NCI-H82 (cell line): Measurements from ENCODE around the gene SLC12A7.

Experiments
- DNase-seq: peaks from one replicate; lab custom pipeline; 2025; lab: John Stamatoyannopoulos, UW

The SLC12A7 gene

DNA sequence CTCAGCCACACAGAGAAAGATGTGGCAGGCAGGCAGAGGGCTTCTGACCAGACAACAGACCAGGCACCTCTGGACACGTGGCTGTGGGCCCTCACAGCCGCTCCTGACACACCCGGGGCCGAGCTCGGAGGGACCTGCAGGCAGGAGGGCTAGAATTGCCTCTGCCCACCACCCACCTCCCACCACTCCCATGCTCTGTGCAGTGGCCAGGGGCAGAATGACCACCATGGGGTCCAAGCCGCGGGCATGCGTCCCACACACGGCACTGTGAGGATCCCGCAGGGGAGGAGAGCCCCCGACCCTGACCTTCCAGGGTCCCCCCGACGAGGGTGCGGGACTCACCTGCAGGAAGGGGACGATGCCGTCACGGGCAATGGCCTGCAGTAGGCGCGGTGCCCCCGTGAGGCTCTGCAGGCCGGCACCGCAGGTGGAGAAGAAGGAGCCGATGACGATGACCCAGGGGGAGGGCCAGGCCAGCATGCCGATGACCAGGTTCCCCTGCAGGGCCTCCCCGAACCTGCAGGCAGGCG lies 34.3 kb downstream of the SLC12A7 start:
- no peak for DNase-seq

GRCh38 chr5:1077026-1077425 lies 34.8 kb downstream of the SLC12A7 start:
- no peak for DNase-seq

DNA sequence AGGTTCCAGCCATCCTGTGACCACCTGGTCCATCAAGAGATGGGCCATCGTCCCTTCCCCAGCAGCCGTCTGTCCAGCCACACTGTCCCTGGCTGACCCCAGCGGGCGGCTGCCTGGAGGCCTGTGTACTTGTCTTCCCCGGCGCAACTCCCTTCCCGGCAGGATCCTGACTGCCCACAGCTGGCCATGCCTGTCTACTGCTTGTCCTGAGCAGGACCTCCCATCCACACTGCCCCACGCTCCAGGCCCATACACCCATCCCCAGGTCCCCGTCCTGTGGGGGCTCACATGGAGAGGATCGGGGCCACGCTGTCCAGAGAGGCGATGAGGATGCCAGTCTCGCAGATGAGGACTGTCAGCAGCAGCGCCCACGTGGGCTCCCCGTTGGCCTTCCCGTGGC lies 35.5 kb downstream of the SLC12A7 start:
- no peak for DNase-seq

- DNase-seq = no peak
These were observed 35.9 kb downstream of the SLC12A7 start for GRCh38 chr5:1075931-1076330.

DNA sequence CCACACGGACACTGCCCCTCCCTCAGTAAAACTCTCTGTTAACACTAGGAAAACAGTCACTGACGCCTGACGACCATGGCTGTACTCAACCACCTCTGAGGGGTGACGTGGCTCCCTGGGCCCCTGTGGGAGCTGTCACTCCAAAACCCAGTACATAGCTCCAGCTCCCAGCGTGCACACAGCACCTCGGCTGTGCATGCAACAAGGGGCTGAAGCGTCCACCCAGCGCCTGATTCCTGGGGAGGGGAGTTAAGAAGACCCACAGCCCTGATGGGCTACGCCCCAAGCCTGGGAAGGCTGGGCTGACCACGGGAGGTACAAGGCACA lies 36.3 kb downstream of the SLC12A7 start:
- no peak for DNase-seq

DNA sequence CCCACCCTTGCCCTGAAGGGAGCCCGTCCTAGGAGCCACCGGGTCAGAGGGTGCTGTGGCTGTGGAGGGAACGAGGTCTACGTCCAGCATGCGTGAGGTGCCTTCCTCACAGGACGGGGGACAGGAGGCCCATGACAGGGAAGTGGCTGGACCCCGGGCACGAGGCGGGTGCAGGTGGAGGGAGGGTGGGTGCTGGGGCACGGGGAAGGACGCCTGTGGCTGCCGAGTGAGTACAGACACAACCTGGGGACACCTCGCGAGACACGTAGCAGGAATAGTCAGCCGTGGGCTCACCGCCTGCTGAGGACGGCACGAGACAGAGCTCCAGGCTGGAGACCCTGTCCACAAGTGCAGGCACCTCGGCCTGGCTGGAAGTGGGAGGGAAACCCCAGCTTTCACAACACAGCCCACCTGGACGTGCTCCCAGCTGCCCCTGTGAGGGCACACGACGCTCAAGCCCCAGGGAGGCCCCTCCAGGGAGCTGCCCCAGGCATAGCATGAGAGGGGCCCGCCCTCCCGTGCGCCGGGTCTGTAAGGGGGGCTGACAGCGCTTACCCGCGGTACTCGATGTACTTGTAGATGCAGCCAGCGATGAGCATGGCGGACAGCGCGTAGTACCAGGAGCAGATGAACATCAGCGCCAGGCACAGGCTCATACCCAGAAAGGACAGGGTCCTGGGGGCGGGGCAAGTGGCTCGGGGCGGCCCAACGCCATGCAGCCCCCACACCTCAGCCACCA lies 36.9 kb downstream of the SLC12A7 start:
- DNase-seq = no peak

DNA sequence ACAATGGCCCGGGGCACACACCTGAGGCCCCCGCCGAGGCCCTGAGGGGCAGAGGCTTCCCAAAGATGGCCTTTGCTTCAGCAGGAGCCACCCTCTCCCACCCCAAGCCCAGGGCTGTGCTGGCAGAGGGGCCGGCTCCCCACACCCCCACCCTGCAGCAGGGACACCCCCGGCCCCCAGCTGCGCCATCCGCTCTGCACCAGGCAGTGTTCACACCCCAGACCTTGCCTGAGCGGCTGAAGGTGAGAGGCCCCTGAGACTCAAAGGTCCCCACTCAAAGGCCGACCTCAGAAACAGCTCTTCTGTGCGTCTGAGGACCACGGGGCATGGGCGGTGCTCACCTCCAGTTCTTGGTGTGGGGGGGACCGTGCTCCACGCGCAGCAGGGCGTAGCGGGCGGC lies 37.6 kb downstream of the SLC12A7 start:
- no peak for DNase-seq

GRCh38 chr5:1073239-1074102 lies 38.4 kb downstream of the SLC12A7 start:
- DNase-seq = no peak

DNA sequence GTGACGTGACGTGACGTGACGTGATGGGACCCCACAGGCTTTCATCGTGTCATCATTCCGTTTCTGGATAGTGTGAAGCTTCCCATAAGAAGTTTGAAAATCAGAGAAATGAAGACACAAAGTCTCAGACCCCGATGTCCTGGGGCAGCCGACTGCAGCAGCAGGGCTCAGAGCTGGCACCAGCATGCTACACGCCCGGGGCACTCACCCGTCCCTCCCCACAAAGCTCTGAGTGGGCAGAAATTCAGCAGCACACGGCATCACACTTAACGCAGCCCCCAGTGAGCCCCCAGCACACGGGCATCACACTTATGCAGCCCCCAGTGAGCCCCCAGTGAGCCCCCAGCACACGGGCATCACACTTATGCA lies 42.2 kb downstream of the SLC12A7 start:
- no peak for DNase-seq

GRCh38 chr5:1068895-1069719 lies 42.8 kb downstream of the SLC12A7 start:
- DNase-seq = no peak

- DNase-seq = no peak
These were observed 43.5 kb downstream of the SLC12A7 start for GRCh38 chr5:1068204-1068894.

DNA sequence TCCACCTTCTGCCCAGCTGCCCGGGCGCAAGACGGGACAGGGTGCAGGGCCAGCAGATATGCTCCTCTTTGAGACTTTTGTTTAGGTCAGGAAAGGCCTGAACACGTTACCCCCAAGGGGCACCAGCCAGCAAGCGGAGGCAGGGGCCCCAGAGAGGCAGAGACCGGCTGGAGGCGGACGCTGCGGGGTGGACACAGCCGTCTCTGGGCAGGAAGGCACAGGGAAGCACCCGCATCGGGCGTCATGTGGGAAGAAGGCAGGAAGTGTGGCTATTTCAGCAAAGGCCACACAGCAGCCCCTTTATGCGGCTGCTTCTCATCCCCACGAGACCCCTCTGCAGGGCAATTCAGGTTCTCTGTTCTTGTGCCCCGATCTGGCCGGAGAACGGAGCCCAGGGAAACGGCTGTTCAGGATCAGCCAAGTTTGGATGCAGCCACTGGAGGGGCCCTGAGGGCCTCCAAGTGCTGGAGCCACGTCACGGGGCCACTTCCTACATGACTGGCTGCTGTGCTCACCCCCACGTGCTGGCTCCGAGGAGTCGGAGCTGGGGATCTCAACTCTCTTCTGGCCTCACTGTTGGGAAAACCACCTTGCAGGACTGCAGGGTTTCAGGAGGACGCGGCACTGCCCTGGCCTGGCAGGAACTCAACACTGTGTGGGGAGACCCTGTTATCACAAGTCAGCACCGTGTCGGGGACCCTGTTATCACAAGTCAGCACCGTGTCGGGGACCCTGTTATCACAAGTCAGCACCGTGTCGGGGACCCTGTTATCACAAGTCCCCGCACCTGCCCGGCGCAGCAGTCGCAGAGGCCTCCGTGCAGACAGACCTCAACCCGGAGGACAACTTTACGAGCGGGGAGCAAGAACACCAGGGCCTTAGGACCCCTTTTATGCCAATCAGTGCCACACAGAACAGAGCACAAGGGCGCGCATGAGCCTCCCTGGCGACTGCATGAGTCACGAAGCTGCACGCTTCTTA lies 44.4 kb downstream of the SLC12A7 start:
- DNase-seq = no peak

- DNase-seq = no peak
These were observed 45.2 kb downstream of the SLC12A7 start for GRCh38 chr5:1066676-1067075.

GRCh38 chr5:1065891-1066650 lies 45.8 kb downstream of the SLC12A7 start:
- DNase-seq = no peak

DNA sequence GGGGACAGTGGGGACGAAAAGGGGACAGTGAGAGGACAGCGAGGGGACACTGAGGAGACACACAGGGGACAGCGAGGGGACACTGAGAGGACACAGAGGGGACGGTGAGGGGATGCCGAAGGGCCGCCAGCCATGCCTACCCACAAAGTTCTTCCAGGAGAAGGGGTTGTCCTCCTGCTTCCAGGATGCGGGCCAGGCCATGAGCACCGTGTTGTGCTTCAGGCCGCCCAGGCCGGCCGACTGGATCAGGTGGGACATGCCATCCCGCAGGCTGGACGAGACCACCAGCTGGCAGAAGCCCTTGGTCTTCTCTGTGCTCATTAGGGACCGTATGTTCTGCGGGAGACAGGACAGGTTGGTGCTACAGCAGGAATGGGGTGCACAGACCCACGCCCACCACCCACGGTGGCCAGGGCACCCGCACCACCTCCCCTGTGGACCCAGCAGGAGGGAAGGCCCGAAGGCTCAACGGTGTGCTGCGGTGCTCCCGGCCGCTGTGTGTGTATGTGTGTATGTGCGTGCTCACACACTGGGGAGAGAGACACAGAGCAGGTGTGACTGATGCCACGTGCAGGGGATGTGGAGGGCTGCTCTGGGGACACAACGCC lies 46.6 kb downstream of the SLC12A7 start:
- no peak for DNase-seq

GRCh38 chr5:1064383-1065142 lies 47.3 kb downstream of the SLC12A7 start:
- DNase-seq = no peak

DNA sequence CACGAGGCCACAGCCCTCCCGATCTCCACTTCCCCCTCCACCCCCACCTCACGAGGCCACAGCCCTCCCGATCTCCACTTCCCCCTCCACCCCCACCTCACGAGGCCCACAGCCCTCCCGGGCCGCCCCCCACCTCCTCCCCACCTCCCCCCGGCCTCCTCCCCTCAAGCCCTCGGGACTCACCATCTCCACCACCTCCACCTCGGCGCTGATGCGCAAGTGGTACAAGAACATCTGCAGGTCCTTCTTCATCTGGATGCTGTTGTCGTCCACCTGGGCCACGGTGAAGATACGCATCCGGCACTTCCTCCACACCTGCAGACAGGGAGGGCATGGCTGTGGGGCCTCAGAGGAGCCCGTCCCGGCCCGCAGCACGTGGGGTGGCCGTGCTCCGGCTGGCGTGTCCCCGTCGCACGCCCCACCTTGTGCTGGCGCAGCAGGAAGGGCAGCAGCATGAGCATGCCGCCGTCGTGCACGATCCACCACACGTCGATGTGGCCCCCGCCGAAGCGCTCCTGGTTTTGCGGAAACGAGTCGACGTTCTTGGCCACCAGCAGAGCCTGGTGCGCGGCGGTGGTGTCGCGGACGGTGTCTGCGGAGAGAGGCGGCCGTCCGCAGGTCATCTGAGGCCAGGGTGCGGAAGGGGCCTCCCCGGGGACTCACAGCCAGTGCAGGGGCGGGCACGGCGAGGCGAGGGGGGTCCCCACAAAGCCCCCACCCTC lies 48.0 kb downstream of the SLC12A7 start:
- DNase-seq = no peak
